Fibroblast of pulmonary artery (primary cell): ENCODE measurements around the gene PNMA1.

Source experiments
- DNase-seq: peaks from one replicate; pipeline ENCODE4 v3.0.0-alpha.2; 2010; ENCODE audit warnings: low read depth
- H3K4me3 ChIP-seq: replicated peaks from 2 replicates; pipeline ENCODE4 v1.5.1; 2011; ENCODE audit warnings: low read depth, mild to moderate bottlenecking, control low read depth, low read length, moderate library complexity
- CTCF ChIP-seq: IDR thresholded peaks from 2 replicates; pipeline ENCODE4 v1.5.1; 2011; ENCODE audit warnings: mild to moderate bottlenecking, control low read depth, low read length, inconsistent platforms; ENCODE audit errors: missing control alignments

PNMA1 gene

GRCh38 chr14:73685328-73685727, 28.9 kb downstream of the PNMA1 start:
- TF ChIP-seq CTCF = no peak
- DNase-seq = no peak
- H3K4me3 ChIP-seq = no peak overlapping the region

- no peak overlapping the region for H3K4me3 ChIP-seq
- TF ChIP-seq CTCF = no peak
- no peak for DNase-seq
These were observed 29.6 kb downstream of the PNMA1 start for GRCh38 chr14:73684627-73685026.

- no peak for TF ChIP-seq CTCF
- no peak for DNase-seq
- no peak overlapping the region for H3K4me3 ChIP-seq
These were observed 33.4 kb downstream of the PNMA1 start for GRCh38 chr14:73680821-73681220.

- no peak for TF ChIP-seq CTCF
- H3K4me3 ChIP-seq = no peak overlapping the region
- no peak for DNase-seq
These were observed 35.5 kb downstream of the PNMA1 start for GRCh38 chr14:73678698-73679097.

GRCh38 chr14:73674986-73675385, 39.2 kb downstream of the PNMA1 start:
- H3K4me3 ChIP-seq = no peak overlapping the region
- DNase-seq = no peak
- TF ChIP-seq CTCF = no peak

GRCh38 chr14:73667854-73668253, 46.3 kb downstream of the PNMA1 start:
- TF ChIP-seq CTCF = no peak
- DNase-seq = no peak
- H3K4me3 ChIP-seq = no peak overlapping the region

- no peak for DNase-seq
- TF ChIP-seq CTCF = no peak
- no peak overlapping the region for H3K4me3 ChIP-seq
These were observed 47.6 kb downstream of the PNMA1 start for GRCh38 chr14:73666583-73666982.
